ENCODE results near the gene ZNF526. TPM values are rescaled to one million over a fixed set of nuclear protein-coding genes. Genes with fewer than 3 reads are reported as not detected.

Gene ZNF526
- total and polyA plus RNA-seq, 10 donors, result 1.9 to 15.0 (median 8.4) TPM

GRCh38 chr19:42244347-42245220 is 24.5 kb downstream of the ZNF526 start:
- no peaks in the 10 kb centered on the region for H3K9me3 ChIP-seq
- H3K36me3 ChIP-seq, result peaks cover 0 to 28% (median 17%) of the 10 kb centered on the region in 6 donors
- no peak for TF ChIP-seq POLR2A (IDR thresholded peaks at IDR 0.05)
- peak; percentile 85 to 87 (median 87) for TF ChIP-seq POLR2AphosphoS5 (IDR thresholded peaks at IDR 0.05)
- peak; percentile 37 to 85 (median 69) for TF ChIP-seq CTCF (IDR thresholded peaks at IDR 0.05 in 8 of 11, conservative IDR thresholded peaks at IDR 0.05 in 3 of 11)
- 1 to 3% (median 2%) methylated on average over 30 to 45 of the region's 45 CpGs for WGBS, 5 donors
- intact Hi-C loops (cut with DNase I; ENCODE audit: low total_unique reads), result no loop called here
- H3K4me1 ChIP-seq, result peaks cover 21 to 83% (median 61%) of the 10 kb centered on the region in 6 donors
- H3K27ac ChIP-seq, result peak overlapping the region; percentile 84 to 97 (median 94)
- H3K4me3 ChIP-seq, result peak overlapping the region; percentile 59 to 93 (median 69)
- peak; percentile 98 for DNase-seq
- no peaks in the 10 kb centered on the region for H3K27me3 ChIP-seq (replicated peaks in 1 of 7)

GRCh38 chr19:42245231-42245630 is 25.1 kb downstream of the ZNF526 start:
- Histone ChIP-seq H3K4me3 (peak overlapping the region in 1 of 8 donors; percentile 93), H3K9me3 (no peaks in the 10 kb centered on the region), H3K27me3 (replicated peaks in 1 of 7) (no peaks in the 10 kb centered on the region), H3K36me3 (peaks cover 0 to 28% (median 17%) of the 10 kb centered on the region in 6 donors), H3K27ac (peak overlapping the region in 7 of 8 donors; percentile 92 to 97 (median 94)), H3K4me1 (peaks cover 21 to 83% (median 61%) of the 10 kb centered on the region in 6 donors)
- TF ChIP-seq CTCF (IDR thresholded peaks at IDR 0.05 in 8 of 11, conservative IDR thresholded peaks at IDR 0.05 in 3 of 11), result no peak
- no peak for TF ChIP-seq POLR2AphosphoS5 (IDR thresholded peaks at IDR 0.05)
- TF ChIP-seq POLR2A (IDR thresholded peaks at IDR 0.05), result no peak
- peak; percentile 78 for DNase-seq
- WGBS, 5 donors, result 74 to 87% (median 82%) methylated on average over 10 of the region's 10 CpGs
- intact Hi-C loops (cut with DNase I; ENCODE audit: low total_unique reads), result no loop called here

GRCh38 chr19:42246143-42246921 is 26.2 kb downstream of the ZNF526 start:
- WGBS, 5 donors, result 35 to 58% (median 43%) methylated on average over 6 to 10 of the region's 10 CpGs
- DNase-seq, result peak; percentile 81
- Histone ChIP-seq H3K4me1 (peaks cover 21 to 83% (median 61%) of the 10 kb centered on the region in 6 donors), H3K27ac (peak overlapping the region in 5 of 8 donors; percentile 22 to 94 (median 41)), H3K9me3 (no peaks in the 10 kb centered on the region), H3K27me3 (replicated peaks in 1 of 7) (no peaks in the 10 kb centered on the region), H3K4me3 (no peak overlapping the region), H3K36me3 (peaks cover 0 to 28% (median 17%) of the 10 kb centered on the region in 6 donors)
- intact Hi-C loops (cut with DNase I; ENCODE audit: low total_unique reads), result no loop called here
- TF ChIP-seq POLR2AphosphoS5 (IDR thresholded peaks at IDR 0.05) (peak; percentile 59 to 64 (median 60)), CTCF (IDR thresholded peaks at IDR 0.05 in 8 of 11, conservative IDR thresholded peaks at IDR 0.05 in 3 of 11) (peak in 6 of 11 experiments; percentile 17 to 52 (median 41)), POLR2A (IDR thresholded peaks at IDR 0.05) (no peak)
